ENCODE data around the gene ELOF1.
"Not testable (repeated sequence)": the region's sequence is repeated elsewhere in the genome, so short reads cannot be mapped to it uniquely, and the experiment has no call there.

ELOF1 gene

DNA sequence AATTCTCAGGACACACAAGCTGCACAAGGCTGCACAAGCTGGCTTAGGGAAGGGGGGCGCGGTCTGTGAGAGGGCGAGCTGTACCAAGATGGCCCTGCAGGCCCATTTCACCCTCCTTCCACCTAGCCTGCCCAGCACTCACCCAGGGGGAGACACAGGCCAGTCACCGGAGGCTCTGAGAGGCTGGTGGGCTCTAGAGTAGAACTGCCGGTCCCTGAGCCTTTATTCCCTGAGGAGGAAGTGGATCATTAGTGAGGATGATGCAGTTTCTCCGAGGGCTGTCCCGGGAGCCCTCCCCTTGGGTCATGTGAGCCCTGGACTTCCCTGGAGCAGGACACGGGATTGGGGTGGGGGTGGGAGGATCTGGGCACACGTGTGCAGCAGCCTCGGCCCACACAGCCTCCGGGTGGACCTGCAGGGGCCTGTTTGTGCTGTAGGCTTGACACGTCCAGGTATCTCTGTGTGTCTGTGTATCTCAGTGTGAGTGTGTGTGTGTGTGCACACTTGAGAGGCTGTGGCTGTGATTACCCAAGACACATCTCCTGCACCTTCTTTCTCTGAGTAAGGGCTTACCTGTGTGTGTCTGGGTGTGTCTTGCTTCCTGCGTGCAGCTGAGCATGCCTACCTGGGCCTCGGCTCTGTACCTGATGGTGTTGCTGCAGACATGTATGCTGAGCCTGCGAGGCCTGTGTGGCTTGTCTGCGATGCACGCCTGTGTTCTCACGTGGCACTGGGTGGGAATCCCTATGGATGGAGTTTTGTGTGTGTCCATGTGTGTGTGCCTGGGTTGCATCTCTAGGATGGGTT, 18.6 kb upstream of the ELOF1 start, which contains the start of gene ACP5:
ACP5 (minus strand) TSS at position 195 of the 807 bp plus-strand sequence. CDS start 328 bp downstream, outside the sequence.
- H3K4me3 ChIP-seq (ENCODE audit: low read length) = no peak within 1 kb of the TSS
- H4K20me1 ChIP-seq (ENCODE audit: control insufficient read depth, insufficient read depth, low read depth, low read length) = no peaks in the 10 kb centered on the region
- peaks cover 54% of the 10 kb centered on the region for H3K4me1 ChIP-seq (ENCODE audit: control insufficient read depth, low read length)
- no peaks in the 10 kb centered on the region for H3K27me3 ChIP-seq (ENCODE audit: control insufficient read depth, low read length)
- no peaks in the 10 kb centered on the region for H3K9me3 ChIP-seq (ENCODE audit: control insufficient read depth, insufficient read depth, low read length)
- no peak within 1 kb of the TSS for H3K27ac ChIP-seq (ENCODE audit: low read depth, low read length)
- no peaks in the 10 kb centered on the region for H3K36me3 ChIP-seq (ENCODE audit: control insufficient read depth, low read length)
- no peak within 1 kb of the TSS for H3K4me2 ChIP-seq (ENCODE audit: low read length)
- peaks cover 24% of the 10 kb centered on the region for H3F3A ChIP-seq (ENCODE audit: control insufficient read depth, insufficient read depth)
- TF ChIP-seq EZH2phosphoT487 (IDR thresholded peaks at IDR 0.05; ENCODE audit: borderline replicate concordance, low read length) = no peak
- no peak for TF ChIP-seq CTCF (IDR thresholded peaks at IDR 0.05; ENCODE audit: low read depth, low read length, poor library complexity, severe bottlenecking)
- H3K9me2 ChIP-seq (replicated peaks; ENCODE audit: control insufficient read depth, low read length) = no peaks in the 10 kb centered on the region
- H3K79me2 ChIP-seq (ENCODE audit: control insufficient read depth, low read length) = no peaks in the 10 kb centered on the region

DNA sequence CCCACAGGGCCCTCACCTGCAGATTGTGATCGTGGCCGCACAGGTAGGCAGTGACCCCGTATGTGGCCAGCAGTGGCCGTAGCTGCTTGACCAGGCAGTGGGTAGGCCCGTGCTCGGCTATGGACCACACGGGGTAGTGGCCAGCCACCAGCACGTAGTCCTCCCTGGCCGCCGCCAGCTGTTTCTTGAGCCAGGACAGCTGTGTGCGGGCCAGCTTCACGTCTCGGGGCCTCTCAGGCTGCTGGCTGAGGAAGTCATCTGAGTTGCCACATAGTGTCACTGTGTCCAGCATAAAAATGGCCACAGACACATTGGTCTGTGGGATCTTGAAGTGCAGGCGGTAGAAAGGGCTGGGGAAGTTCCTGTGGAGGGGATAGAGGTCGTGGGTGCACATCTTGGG, 17.2 kb upstream of the ELOF1 start:
- Histone ChIP-seq H3K27me3 (ENCODE audit: control insufficient read depth, low read length) (no peaks in the 10 kb centered on the region), H3K27ac (ENCODE audit: low read depth, low read length) (no peak overlapping the region), H3F3A (ENCODE audit: control insufficient read depth, insufficient read depth) (peaks cover 10% of the 10 kb centered on the region), H3K4me1 (ENCODE audit: control insufficient read depth, low read length) (peaks cover 39% of the 10 kb centered on the region), H3K9me2 (replicated peaks; ENCODE audit: control insufficient read depth, low read length) (no peaks in the 10 kb centered on the region), H4K20me1 (ENCODE audit: control insufficient read depth, insufficient read depth, low read depth, low read length) (no peaks in the 10 kb centered on the region), H3K9me3 (ENCODE audit: control insufficient read depth, insufficient read depth, low read length) (no peaks in the 10 kb centered on the region), H3K79me2 (ENCODE audit: control insufficient read depth, low read length) (no peaks in the 10 kb centered on the region), H3K4me2 (ENCODE audit: low read length) (no peak overlapping the region), H3K36me3 (ENCODE audit: control insufficient read depth, low read length) (no peaks in the 10 kb centered on the region), H3K4me3 (ENCODE audit: low read length) (no peak overlapping the region)
- TF ChIP-seq EZH2phosphoT487 (IDR thresholded peaks at IDR 0.05; ENCODE audit: borderline replicate concordance, low read length) = no peak
- no peak for TF ChIP-seq CTCF (IDR thresholded peaks at IDR 0.05; ENCODE audit: low read depth, low read length, poor library complexity, severe bottlenecking)

GRCh38 chr19:11574689-11575088, 15.7 kb upstream of the ELOF1 start:
- Histone ChIP-seq H3K36me3 (ENCODE audit: control insufficient read depth, low read length) (no peaks in the 10 kb centered on the region), H3K9me2 (replicated peaks; ENCODE audit: control insufficient read depth, low read length) (no peaks in the 10 kb centered on the region)

DNA sequence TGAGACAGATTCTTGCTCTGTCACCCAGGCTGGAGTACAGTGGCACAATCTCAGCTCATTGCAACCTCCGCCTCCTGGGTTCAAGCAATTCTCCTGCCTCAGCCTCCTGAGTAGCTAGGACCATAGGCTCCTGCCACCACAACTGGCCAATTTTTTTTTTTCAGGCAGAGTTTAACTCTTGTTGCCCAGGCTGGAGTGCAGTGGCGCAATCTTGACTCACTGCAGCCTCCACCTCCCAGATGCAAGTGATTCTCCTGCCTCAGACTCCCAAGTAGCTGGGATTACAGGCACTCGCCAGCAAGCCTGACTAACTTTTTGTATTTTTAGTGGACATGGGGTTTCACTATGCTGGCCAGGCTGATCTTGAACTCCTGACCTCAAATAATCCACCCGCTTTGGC, 14.7 kb upstream of the ELOF1 start:
- H3K9me3 ChIP-seq (ENCODE audit: control insufficient read depth, insufficient read depth, low read length); H4K20me1 ChIP-seq (ENCODE audit: control insufficient read depth, insufficient read depth, low read depth, low read length); H3K4me3 ChIP-seq (ENCODE audit: low read length): not testable (repeated sequence)

More at GRCh38 chr19:11574689-11575088, 15.7 kb upstream of the ELOF1 start:
- H3K79me2 ChIP-seq (ENCODE audit: control insufficient read depth, low read length) = no peaks in the 10 kb centered on the region
- TF ChIP-seq EZH2phosphoT487 (IDR thresholded peaks at IDR 0.05; ENCODE audit: borderline replicate concordance, low read length) = no peak
- no peak for TF ChIP-seq CTCF (IDR thresholded peaks at IDR 0.05; ENCODE audit: low read depth, low read length, poor library complexity, severe bottlenecking)
- peaks cover 33% of the 10 kb centered on the region for H3K4me1 ChIP-seq (ENCODE audit: control insufficient read depth, low read length)
- H3K27me3 ChIP-seq (ENCODE audit: control insufficient read depth, low read length) = no peaks in the 10 kb centered on the region
- no peak overlapping the region for H3K4me3 ChIP-seq (ENCODE audit: low read length)
- peak overlapping the region; percentile 22; the same call in 1 of the 2 replicates for H3K4me2 ChIP-seq (ENCODE audit: low read length)
- H3F3A ChIP-seq (ENCODE audit: control insufficient read depth, insufficient read depth) = no peaks in the 10 kb centered on the region
- no peak overlapping the region for H3K27ac ChIP-seq (ENCODE audit: low read depth, low read length)
- no peaks in the 10 kb centered on the region for H3K9me3 ChIP-seq (ENCODE audit: control insufficient read depth, insufficient read depth, low read length)
- no peaks in the 10 kb centered on the region for H4K20me1 ChIP-seq (ENCODE audit: control insufficient read depth, insufficient read depth, low read depth, low read length)

DNA sequence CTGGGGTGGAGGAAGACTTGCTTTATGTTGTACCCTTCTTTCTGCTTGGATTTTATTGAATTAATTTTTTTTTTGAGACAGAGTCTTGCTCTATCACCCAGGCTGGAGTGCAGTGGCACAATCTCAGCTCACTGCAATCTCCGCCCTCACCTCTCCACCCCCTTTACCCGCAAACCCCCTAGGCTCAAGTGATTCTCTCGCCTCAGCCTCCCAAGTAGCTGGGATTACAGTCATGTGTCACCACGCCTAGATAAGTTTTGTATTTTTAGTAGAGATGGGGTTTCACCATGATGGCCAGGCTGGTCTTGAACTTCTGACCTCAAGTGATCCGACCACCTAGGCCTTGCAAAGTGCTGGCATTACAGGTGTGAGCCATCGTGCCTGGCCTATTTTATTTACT, 14.3 kb upstream of the ELOF1 start:
- H3K4me2 ChIP-seq (ENCODE audit: low read length); H3K27ac ChIP-seq (ENCODE audit: low read depth, low read length); H4K20me1 ChIP-seq (ENCODE audit: control insufficient read depth, insufficient read depth, low read depth, low read length); H3F3A ChIP-seq (ENCODE audit: control insufficient read depth, insufficient read depth); H3K9me3 ChIP-seq (ENCODE audit: control insufficient read depth, insufficient read depth, low read length); H3K79me2 ChIP-seq (ENCODE audit: control insufficient read depth, low read length); H3K36me3 ChIP-seq (ENCODE audit: control insufficient read depth, low read length); H3K4me3 ChIP-seq (ENCODE audit: low read length); H3K27me3 ChIP-seq (ENCODE audit: control insufficient read depth, low read length); H3K9me2 ChIP-seq (replicated peaks; ENCODE audit: control insufficient read depth, low read length): not testable (repeated sequence)
- H3K4me1 ChIP-seq (ENCODE audit: control insufficient read depth, low read length) = peaks cover 41% of the 10 kb centered on the region

More for the DNA sequence above, 14.7 kb upstream of the ELOF1 start:
- not testable (repeated sequence) for H3K4me2 ChIP-seq (ENCODE audit: low read length); H3K79me2 ChIP-seq (ENCODE audit: control insufficient read depth, low read length); H3K27me3 ChIP-seq (ENCODE audit: control insufficient read depth, low read length); H3F3A ChIP-seq (ENCODE audit: control insufficient read depth, insufficient read depth); H3K9me2 ChIP-seq (replicated peaks; ENCODE audit: control insufficient read depth, low read length); H3K27ac ChIP-seq (ENCODE audit: low read depth, low read length); H3K36me3 ChIP-seq (ENCODE audit: control insufficient read depth, low read length)
- peaks cover 41% of the 10 kb centered on the region for H3K4me1 ChIP-seq (ENCODE audit: control insufficient read depth, low read length)
